ENCODE data around the gene DNAAF5. TPM values are rescaled to one million over a fixed set of nuclear protein-coding genes. Genes with fewer than 3 reads are reported as not detected.
"Not testable (repeated sequence)": the region's sequence is repeated elsewhere in the genome, so short reads cannot be mapped to it uniquely, and the experiment has no call there.

DNAAF5 gene
- polyA plus RNA-seq, 4 donors, result 29.6 to 37.9 (median 33.2) TPM

- DNase-seq (ENCODE audit: low read depth in 4 of 4, low spot score in 3 of 4), result no peak
Measured at GRCh38 chr7:745431-746154, 19.1 kb downstream of the DNAAF5 start.

GRCh38 chr7:746155-747061 lies 19.9 kb downstream of the DNAAF5 start:
- no peak for DNase-seq (ENCODE audit: low read depth in 4 of 4, low spot score in 3 of 4)

DNA sequence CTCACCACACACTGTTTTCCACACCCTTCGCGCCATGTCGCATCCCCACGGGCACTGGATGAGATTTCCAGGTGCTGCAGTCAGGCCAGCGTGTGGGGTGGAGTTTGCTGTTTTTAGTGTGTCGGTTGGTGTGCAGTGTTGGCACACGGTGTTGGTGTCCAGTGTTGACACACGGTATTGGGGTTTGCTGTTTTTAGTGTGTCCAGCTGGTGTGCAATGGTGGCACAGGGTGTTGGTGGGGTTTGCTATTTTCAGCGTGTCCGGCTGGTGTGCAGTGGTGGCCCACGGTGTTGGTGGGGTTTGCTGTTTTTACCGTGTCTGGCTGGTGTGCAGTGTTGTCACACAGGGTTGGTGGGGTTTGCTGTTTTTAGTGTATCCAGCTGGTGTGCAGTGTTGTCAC lies 20.7 kb downstream of the DNAAF5 start:
- DNase-seq (ENCODE audit: low read depth in 4 of 4, low spot score in 3 of 4), result no peak

- DNase-seq (ENCODE audit: low read depth in 4 of 4, low spot score in 3 of 4), result no peak
Measured at GRCh38 chr7:748446-748845, 21.9 kb downstream of the DNAAF5 start.

- DNase-seq (ENCODE audit: low read depth in 4 of 4, low spot score in 3 of 4), result peak in 1 of 4 donors; percentile 41
Measured at GRCh38 chr7:749140-749551, 22.6 kb downstream of the DNAAF5 start.

GRCh38 chr7:750111-750905 lies 23.8 kb downstream of the DNAAF5 start:
- DNase-seq (ENCODE audit: low read depth in 4 of 4, low spot score in 3 of 4), result no peak

- no peak for DNase-seq (ENCODE audit: low read depth in 4 of 4, low spot score in 3 of 4)
Measured at GRCh38 chr7:751826-752225, 25.3 kb downstream of the DNAAF5 start.

GRCh38 chr7:752256-752655 lies 25.8 kb downstream of the DNAAF5 start:
- not testable (repeated sequence) for DNase-seq (ENCODE audit: low read depth in 4 of 4, low spot score in 3 of 4)

- no peak for DNase-seq (ENCODE audit: low read depth in 4 of 4, low spot score in 3 of 4)
Measured at GRCh38 chr7:753190-753589, 26.7 kb downstream of the DNAAF5 start.

DNA sequence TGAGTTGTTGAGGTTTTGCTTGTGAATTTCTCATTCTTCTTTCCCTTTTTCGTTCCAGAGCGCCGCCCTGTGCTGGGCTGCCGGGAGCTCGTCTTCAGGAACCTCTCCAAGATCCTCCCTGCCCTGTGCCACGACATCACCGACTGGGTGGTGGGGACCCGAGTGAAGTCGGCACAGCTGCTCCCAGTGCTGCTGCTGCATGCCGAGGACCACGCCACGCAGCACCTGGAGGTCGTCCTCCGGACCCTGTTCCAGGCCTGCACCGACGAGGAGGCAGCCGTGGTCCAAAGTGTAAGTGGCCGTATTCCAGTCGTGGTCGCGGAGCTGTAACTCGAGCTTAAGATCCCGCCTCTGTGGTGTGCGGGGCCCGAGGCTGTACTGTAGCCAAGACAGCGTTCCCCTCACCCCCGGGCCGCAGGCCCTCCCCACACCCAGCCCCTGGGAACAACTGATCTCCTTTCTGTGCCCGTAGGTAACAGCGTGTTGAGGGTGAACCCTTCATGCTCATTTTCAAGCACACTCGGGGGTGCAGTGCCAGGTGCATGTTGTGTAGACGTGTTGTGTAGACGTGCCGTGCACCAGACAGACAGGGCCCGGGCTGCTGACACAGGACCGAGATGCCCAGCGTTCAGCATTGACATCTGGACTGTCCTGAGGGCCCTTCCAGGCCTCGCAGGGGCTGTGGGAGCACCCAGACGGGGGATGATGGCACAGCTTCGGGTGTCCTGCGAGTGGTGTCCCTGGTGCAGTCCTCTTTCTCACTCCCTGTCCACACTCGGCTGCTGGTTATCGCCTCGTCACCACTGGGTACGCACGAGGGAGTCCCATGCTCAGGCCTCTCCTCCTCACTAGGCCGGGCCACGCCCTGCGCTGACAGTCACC lies 28.3 kb downstream of the DNAAF5 start:
- DNase-seq (ENCODE audit: low read depth in 4 of 4, low spot score in 3 of 4), result no peak

- DNase-seq (ENCODE audit: low read depth in 4 of 4, low spot score in 3 of 4), result no peak
Measured at GRCh38 chr7:755413-755805, 28.9 kb downstream of the DNAAF5 start.

DNA sequence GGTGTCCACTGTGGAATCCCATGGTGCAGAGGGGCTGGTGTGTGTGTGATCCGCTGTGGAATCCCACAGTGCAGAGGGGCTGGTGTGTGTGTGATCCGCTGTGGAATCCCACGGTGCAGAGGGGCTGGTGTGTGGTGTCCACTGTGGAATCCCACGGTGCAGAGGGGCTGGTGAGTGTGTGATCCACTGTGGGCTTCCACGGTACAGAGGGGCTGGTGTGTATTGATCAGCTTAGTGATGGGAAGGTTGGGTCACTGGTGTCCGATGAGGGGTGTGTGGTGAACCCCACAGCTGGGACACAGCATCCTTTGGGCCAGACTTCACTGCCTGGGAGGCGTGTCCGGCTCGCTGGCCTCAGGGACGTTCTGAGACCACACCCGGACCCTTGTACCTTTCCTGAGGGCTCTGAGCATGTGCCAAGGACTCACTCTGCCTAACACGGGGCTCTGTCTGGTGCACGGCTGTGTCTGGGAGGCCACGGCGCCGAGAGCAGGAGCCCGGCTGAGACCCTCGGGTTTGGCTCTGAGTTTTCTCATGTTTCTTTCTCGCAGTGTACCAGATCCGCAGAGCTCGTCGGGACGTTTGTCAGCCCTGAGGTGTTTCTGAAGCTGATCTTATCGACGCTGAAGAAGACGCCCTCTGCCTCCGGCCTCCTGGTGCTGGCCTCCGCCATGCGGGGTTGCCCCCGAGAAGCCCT lies 29.9 kb downstream of the DNAAF5 start:
- no peak for DNase-seq (ENCODE audit: low read depth in 4 of 4, low spot score in 3 of 4)

DNA sequence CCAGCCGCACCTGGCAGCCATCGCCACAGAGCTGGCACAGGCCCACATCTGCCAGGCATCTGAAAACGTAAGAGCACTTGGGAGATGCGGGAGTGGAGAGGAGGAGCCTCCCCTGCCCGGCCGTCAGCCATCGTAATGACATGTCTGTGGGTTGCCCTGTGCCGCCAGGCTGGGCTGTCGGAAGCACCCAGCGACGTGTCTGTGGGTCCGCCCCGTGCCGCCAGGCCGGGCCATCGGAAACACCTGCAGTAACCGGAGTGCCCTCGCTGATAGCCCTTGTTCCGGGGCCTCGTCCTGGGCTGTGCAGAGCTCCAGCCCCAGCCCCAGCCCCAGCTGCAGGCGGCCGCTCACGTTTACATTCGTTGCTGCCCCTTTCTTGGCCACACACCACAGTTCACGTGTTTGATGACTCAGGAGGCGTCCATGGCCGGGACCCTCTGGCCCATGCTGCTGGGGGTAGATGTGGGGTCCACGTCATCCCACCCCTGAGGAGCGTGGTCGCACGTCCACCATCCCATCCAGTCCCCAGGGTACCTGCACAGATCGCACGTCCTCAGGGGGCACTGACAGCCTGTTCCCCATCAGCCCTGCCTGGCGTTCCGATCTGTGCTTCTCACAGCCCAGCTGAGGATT lies 30.5 kb downstream of the DNAAF5 start:
- no peak for DNase-seq (ENCODE audit: low read depth in 4 of 4, low spot score in 3 of 4)

DNA sequence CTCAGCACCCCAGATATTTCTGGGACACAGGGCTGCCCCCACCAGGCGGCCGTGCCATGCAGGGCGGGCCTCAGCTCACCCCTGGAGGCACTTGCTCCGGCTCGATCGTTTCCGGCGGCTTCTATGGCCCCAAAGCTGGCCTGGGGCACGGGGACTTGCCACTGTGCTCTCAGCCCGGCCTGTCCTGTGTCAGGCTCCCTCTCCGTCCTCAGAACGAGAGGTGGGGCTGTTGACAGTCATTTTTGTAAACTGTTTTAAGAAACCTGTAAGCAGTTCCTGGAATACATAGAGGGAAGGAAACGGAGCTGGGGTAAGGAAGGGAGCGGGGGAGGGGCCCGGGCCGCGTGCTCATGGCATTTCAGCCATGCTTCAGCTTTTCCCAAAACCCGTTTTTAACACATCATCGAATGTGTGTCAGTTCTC lies 31.3 kb downstream of the DNAAF5 start:
- no peak for DNase-seq (ENCODE audit: low read depth in 4 of 4, low spot score in 3 of 4)

- DNase-seq (ENCODE audit: low read depth in 4 of 4, low spot score in 3 of 4), result no peak
Measured at GRCh38 chr7:759569-759968, 33.1 kb downstream of the DNAAF5 start.

DNA sequence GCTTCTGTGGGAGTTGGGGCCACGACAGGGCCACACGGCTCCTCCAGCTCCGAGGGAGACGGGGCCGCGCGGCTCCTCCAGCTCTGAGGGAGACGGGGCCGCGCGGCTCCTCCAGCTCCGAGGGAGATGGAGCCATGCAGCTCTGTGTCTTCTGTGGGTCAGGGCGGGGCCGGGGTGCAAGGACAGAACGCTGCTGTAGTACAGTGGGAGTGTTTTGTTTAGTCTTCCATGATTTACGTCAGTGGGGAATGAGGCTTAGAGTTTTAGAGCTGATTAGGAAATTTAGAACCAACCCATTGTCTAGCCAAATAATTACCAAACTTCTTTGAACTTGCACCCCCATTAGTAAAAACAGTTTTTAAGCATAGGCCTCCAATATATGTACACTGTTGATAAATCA lies 33.5 kb downstream of the DNAAF5 start:
- no peak for DNase-seq (ENCODE audit: low read depth in 4 of 4, low spot score in 3 of 4)

- DNase-seq (ENCODE audit: low read depth in 4 of 4, low spot score in 3 of 4), result no peak
Measured at GRCh38 chr7:761101-761500, 34.6 kb downstream of the DNAAF5 start.

- DNase-seq (ENCODE audit: low read depth in 4 of 4, low spot score in 3 of 4), result no peak
Measured at GRCh38 chr7:761631-762030, 35.1 kb downstream of the DNAAF5 start.

DNA sequence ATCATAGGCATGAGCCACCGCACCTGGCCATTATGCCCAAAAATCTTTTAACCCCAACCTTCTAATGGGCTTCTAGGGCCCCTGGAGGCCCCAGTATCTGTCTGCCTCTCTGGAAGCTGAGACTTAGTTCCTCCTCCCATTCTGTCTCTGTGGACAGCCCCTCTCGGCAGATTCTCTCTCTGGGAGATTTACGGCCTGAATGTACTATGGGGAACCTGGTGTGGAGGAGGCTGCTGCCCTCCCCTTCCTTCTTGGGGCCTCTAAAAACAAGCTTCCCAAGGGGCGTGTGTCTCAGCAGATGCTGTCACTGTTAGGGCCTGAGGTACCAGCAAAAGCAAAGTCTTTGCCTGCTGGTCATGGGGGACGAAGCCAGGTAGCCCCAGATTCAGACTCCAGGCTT lies 36.4 kb downstream of the DNAAF5 start:
- no peak for DNase-seq (ENCODE audit: low read depth in 4 of 4, low spot score in 3 of 4)

Data from right renal pelvis (tissue), 4 donors.